C4-2B (cell line): Measurements from ENCODE around the gene PARK7.

Experiments
- H3K27ac ChIP-seq: fragments of 450-650 bp; 2 replicates; pipeline ENCODE4 v1.5.1; 2017
- CTCF ChIP-seq: fragments of 450-650 bp; conservative IDR thresholded peaks from 2 replicates; pipeline ENCODE4 v1.5.1; 2017; ENCODE audit warnings: mild to moderate bottlenecking
- ZFX ChIP-seq: fragments of 450-650 bp; IDR thresholded peaks from 2 replicates; pipeline ENCODE4 v1.6.1; 2017

PARK7 gene

GRCh38 chr1:8006037-8006963, 44.8 kb downstream of the PARK7 start:
- H3K27ac ChIP-seq: peak overlapping the region; percentile 76
- no peak for TF ChIP-seq CTCF

- H3K27ac ChIP-seq: no peak overlapping the region
- TF ChIP-seq ZFX (no peak), CTCF (no peak)
Observed at GRCh38 chr1:8009043-8010002, 47.8 kb downstream of the PARK7 start.

DNA sequence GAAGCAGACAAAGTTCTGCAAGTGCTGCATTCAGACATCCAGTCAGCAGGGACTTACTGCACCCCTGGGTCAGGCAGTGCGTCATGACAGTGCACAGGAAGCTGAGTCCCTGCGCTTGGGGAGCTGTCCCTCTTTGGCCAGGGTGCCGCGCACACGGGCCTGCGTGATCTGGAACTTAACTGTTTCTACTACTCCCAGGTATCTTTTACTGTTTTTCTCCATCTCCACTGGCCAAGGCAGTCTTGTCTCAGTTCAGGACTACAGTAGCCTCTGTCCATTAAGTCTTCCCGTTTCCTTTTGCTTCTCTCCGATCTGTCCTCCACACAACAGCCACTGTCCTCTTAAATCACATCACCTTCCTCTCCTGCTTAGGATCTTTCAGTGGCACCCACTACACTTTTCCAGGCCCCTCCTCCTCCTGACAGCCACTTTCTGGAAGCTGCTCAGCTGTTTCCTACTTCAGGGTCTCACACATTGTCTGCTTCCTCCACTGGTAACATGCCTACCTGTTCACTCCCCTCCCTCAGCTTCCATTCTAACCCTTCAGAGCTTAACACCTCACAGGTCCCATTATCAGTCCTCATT, 48.7 kb downstream of the PARK7 start:
- TF ChIP-seq CTCF: no peak
- TF ChIP-seq ZFX: no peak
- H3K27ac ChIP-seq: no peak overlapping the region

DNA sequence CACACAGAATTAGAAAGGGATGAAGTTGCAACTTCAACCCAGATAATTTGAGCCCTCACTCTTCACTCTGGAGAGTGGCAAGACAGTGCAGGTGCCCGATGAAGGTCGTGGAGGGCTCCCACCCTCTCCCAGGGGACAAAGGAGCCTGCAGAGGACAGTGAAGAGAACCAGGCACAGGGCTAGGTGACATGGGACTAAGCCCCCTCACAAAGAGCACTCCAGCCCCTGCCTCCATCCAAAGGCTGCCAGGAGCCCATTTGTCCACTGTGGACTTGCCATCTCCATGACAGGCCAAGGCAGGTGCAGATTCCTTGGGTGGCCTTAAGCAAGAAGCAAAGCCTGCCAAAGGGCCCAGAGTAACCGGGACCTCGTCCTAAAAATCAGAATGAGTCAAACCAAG, 49.5 kb downstream of the PARK7 start:
- H3K27ac ChIP-seq: no peak overlapping the region
- TF ChIP-seq ZFX (no peak), CTCF (no peak)

GRCh38 chr1:8011923-8012858, 50.7 kb downstream of the PARK7 start:
- no peak overlapping the region for H3K27ac ChIP-seq
- no peak for TF ChIP-seq ZFX
- no peak for TF ChIP-seq CTCF

GRCh38 chr1:8012955-8013354, 51.4 kb downstream of the PARK7 start:
- H3K27ac ChIP-seq: no peak overlapping the region

More at GRCh38 chr1:8012955-8013354, 51.4 kb downstream of the PARK7 start:
- TF ChIP-seq ZFX (no peak), CTCF (no peak)
